ENCODE data around the gene AP3S2.
"Not testable (repeated sequence)": the region's sequence is repeated elsewhere in the genome, so short reads cannot be mapped to it uniquely, and the experiment has no call there.

Gene AP3S2

DNA sequence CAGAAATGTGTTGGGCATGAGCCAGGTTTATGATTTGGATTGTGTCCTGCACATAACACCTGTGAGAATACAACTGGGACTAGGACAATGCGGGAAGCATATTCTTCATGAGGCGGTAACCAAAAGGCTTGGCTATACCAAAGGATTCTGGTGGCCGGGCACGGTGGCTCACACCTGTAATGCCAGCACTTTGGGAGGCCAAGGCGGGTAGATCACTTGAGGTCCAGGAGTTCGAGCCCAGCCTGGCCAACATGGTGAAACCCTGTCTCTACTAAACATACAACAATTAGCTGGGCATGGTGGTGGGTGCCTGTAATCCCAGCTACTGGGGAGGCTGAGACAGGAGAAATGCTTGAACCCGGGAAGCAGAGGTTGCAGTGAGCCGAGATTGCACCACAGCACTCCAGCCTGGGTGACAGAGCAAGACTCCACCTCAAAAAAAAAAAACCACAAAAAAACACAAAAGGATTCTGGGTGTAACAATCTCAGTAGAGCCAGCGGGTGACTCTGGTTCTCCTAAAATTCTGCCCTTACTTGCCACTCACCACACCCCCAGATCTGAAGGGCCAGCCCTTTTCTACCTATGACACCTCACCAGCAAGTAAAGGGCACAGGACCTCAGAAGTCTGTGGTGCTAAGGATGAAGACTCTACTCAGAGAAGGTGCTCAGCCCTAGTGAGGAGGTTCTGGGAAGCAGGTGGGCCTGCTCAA, 59.2 kb downstream of the AP3S2 start:
- not testable (repeated sequence) for DNase-seq (ENCODE audit: low spot score)

DNA sequence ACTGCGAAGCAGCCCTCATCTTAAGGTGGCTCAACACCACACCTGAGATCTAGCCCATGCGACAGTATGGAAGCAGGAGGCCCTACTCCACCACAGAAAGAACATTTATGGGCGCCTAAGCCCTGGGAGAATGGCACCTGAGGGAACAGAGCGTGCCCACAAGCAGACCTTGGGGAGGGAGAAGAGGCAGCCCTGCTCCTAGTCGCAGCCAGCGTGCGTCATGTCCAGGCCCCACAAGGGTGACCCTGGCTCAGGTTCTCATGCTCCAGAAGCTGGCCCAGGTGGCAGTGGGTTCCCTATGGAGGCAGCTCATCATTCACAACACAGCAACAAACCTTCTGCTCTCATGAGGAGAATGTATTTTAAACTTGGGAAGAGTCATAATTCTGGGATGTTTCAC, 59.8 kb downstream of the AP3S2 start:
- no peak for DNase-seq (ENCODE audit: low spot score)

DNA sequence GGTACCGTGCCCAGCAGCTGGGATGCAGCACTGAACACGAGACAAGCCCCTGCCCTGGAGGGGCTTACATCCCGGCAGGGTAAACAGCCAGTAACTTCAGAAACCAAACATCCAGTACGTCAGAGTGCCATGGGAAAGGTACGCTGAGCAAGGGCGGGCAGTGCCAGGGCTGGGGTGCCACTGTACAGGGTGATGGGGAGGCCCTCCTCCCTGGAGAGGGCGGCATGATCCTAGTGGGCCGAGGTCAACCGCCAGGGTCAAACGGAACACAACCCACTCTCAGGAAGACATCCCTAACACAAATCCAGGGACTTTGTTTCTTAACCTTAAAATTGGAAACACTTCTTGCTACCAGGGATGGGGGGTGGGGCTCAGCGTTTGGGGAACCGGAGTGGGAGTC, 63.2 kb downstream of the AP3S2 start:
- no peak for DNase-seq (ENCODE audit: low spot score)

DNA sequence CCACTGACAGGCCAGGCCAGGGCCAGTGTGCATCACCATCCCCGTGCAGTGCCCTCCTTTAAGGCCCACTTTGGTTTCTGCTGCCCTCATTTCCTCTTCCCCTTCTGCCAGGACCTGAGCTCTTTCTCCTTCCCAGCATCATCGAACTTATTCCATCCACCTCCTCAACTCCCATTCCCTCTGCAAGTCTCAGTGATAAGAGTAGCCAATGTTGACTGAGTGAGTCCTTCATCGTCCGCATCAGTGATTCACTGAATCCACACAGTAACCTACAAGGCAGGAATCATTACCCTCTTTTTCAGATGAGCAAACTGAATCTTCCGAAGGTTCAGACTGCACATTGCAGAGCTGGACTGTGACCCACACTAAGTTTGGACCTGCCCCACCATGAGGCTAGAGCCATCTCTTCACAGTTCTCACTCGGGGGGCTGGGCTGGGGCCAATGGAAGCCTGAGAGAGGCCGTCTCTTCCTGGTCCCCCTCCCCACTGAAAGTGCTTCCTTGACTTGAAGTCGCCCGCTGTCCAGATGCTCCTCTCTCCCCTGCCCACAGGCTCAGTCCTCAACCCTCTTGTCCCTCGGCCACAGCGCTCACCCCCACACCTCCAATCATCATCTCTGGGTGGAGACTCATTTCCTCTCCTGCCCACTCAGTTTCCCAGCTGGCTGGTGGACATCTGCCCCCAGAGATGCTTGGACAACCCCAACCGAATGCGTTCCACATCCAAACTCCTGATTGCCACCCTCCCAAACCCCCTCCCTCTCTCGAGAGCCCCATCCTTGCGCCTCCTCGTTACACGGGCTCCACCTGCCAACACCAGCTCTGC, 64.0 kb downstream of the AP3S2 start:
- DNase-seq (ENCODE audit: low spot score), result no peak

DNA sequence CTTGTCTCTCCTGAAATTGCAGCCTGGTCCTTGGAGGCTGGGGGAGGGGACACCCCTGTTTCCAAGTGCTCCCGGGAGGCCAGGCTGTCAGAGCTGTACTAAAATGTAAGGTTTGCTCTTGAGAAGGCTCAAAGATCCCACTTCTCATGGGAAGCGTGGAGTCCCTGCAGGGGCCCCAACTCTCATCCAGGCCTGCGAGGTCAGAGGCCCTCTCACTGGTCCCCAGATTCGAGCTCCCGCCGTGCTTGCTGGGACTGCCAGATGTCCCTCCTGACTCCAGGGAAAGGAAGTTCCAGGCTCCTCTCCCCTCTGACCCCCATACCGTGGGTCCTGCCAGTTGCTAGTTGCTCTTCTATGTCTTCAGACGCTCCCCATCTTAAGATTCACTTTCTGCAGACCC, 64.6 kb downstream of the AP3S2 start:
- no peak for DNase-seq (ENCODE audit: low spot score)

DNA sequence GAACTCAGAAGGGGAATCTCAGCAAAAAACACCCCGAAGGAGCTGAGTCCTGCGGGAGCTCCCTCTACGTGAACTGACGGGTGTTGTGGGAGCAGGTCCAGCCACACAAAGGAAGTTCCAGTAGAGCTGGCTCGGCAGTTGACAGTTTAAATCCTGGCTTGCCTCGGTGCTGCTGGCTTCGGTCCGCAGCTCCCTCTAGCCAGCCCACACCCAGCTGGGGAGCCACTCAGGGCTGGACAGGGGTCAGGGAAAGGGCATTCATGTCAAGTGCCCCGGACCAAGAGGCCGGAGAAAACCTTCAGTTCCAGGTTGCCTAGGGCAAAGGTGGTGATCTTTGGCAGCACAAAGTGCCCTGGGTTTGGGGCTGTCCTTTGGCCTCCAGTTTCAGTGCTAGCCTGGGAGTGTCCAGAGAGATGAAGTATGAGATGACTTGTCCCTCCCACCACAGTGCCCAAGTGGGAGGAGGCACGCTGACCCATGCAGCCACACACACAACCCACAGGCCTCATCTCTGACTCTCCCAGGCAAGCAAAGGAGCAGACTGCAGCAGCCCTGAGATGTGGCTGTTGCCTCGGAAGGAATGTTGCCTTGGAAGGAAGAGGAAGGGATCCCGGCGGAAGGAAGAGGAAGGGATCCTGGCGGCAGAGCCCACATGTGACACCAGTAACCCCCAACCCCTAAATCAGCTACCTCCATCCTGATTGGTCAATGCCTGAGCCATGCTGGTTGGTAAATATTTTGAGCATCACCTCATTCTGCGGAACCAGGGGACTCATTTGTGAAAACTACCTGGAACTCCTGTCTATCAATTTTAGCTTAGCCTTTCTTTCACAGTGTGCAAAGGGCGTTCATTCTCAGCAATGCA, 65.3 kb downstream of the AP3S2 start:
- DNase-seq (ENCODE audit: low spot score), result no peak

DNA sequence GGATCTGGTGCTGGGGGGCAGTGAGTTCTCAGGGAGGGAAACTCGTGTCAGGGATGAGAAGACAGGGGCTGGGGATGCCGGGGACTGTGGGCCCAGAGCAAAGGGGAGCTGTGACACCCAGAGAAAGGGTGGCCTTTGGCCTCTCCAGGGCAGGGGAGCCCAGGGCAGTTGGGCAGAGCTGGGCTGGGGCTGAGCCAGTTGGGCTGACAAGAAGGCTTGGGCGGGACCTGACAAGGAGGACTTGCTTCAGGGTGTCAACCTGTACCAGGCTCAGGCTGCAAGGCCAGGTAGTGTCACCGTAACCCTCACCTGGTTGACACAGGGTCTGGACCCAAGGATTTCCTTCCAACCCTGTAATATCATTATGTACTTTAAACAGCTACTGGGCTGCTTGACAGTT, 66.0 kb downstream of the AP3S2 start:
- no peak for DNase-seq (ENCODE audit: low spot score)

DNA sequence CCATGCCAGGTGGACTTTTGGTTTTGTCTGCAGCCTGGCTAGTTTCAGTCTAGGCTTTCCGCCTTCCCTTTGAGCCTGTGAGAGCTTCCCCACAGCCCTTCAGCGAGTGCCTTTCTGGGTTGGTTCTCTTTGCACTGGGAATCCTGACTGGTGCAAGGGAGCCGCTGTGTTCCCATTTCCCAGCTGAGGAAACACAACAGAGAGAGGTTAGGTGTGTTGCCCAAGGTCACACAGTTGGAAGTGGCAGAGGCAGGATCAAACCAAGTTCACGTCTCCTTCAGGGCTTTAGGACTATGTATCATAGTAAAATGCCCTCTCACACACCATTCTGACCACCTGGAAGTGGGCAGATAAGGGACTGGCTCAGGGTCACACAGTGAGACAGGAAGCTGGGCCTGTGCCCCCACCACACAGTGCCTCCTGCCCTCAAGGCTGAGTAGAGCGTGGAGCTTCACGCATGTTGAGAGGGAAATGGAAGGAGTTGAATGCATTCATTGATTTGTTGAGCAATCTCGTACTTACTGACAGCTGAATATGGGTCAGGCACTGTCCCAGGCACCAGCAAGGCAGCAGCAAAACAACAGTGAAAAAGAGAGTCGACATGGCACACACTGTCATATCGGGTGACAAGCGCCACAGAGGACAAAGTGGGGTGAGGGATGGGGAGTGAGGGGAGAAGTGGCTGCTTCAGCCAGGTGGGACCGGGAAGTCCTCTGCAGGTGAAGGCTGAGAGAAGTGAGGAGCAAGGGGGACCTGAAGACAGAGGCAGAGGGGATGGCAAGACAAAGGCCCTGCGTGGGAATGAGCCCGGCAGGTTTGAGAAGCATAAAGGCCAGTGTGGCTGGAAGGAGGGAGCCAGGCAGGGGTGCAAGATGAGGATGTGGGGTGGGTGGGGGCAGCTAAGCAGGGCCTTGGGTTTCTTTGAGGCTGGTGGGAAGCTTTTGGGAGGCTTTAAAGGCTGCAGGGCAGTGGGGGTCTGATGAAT, 66.8 kb downstream of the AP3S2 start:
- DNase-seq (ENCODE audit: low spot score), result no peak

DNA sequence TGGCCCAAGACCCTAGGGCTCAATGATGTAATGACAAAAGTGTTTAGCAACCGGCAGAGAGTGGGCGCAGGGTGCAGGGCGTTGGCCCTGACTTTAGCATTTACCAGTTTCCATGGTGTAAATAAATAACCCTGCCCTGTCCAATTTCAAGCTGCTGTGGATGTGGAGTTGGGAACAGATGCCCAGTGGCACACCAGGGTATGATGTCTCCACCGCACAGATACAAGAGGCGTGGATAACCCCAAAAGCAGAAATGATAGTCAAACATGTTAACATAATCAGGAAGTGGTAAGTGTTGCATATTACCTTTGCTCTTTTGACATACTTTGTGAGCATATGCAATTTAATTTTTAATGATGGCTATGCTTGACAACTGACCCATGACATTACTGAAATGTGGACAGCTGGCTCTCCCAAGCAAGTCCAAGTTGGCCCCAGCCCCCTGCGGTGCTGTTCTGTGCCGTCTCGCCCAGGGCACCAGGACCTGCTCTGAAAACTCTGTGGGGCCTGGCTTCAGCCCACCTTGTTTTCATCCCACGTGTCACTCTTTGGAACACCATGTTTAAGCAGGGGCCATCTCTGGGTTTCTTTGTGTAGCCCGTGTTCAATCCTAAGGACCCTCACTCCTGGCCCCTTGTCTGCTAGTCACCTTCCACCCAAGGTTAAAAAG, 68.4 kb downstream of the AP3S2 start:
- no peak for DNase-seq (ENCODE audit: low spot score)

DNA sequence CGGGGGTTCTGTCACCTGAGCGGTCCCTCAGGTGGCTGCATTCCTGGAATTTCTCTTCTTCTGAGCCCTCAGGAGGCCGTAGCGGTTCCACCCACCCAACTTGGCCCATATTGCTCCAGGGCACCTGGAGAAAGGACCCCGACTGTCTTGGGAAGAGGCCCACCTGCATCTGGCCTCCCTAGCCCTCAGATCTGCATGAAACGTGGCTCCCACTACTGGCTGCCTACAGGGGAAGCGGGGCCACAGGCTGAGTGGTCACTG, 69.3 kb downstream of the AP3S2 start:
- DNase-seq (ENCODE audit: low spot score), result no peak

DNA sequence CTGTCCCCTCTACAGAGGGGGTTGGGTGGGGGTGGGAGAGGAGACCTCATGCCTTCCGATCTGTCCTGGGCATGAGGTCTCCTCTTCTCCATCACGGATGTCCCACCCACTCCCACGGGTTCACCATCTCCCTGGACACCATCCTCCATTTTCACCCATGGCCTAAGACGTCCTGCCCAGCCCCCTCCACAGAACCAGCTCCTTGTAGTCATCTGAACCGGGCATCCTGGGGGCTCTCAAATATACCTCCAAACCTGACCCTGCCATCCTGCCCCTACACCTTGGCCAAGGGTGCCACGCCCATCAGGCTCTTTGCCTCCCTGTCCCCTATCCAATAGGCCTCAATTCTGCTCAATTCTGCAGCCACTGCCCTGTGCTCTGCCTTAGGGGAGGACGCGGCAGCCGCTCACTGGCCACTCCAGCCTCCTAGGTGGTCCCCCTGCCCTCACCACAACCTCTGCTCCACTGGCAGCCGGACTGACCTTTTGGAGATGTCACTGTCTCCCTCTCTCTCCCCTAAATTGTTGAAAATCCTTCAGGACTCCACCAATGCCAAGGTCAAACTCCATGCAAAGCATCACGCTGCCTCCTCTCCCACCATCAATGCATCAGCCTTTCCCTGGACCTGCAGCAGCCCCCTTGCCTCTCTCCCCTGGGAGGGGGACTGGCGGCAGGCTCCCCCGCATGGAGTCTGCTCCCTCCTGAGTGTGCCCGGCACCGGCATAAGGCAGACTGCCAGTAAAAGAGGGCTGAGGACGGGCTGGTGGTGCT, 69.8 kb downstream of the AP3S2 start:
- DNase-seq (ENCODE audit: low spot score), result no peak

DNA sequence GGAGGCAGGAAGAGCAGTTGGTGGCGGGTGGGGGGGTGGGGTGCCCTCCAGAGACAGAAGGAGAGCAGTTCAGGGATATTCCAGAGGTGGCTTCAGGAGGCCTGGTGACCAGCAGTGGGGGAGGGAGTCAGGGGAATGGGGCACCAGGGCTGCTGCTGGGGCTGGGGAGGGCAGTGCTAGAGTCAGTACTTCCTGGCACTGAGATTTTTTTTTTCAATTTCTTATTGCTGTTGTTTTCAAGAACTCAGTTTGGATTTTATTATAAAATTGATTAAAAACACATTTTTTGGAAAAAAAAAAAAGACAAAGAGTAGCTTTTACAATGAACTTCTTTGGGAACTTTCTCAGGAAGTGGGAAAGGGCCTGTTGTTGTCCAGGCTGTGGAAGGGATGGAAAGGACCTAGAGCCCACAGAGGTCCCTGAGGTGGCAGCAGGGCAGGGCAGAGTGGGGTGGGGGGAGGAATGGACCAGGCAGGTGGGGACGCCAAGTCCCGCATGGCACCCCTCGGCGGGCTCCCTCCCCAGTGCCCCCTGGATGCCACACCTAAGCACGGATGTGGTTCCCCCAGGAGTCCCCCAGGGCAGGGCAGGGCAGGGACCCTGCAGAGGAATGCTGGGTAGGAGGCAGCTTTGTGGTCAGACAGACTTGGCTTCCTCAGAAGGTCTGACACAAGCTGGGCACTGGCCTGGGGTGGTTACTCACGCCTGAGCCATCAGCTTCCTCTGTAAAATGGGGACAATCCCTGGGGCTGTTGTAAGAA, 70.7 kb downstream of the AP3S2 start:
- no peak for DNase-seq (ENCODE audit: low spot score)

DNA sequence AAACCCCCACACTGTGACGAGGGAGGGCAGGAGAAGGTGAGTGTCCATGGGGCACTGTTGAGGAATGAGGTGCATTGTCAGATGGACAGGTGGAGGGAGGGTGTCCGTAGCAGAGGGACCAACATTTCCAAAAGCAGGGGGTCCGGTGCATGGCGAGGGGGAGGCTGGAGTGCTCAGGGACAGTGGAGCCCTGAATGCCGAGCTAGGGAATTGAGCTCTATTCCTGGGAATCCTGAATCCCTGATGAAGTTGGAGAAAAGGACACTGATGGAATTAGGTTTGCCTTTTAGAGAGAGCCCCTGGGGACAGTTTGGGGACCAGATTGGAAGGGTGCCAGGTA, 71.2 kb downstream of the AP3S2 start:
- DNase-seq (ENCODE audit: low spot score), result no peak

DNA sequence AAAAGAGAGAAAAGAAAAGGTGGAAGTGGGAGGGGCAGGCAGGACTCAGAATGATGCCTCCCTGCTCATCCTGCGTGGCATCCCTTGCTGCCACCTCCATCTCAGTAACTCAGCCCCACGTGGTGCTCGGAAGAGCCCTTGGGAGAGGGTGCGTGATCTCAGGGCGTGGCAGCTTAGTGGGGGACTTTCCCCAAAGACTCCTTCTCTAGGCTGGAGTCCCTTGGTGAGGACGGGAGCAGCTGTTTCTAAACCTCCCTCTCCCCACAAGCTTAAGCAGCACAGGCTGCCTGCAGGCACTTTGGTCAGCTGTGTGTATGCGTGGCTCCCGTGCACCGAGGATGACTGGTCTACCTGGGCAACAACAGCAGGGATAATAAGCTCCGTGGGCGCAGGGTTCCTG, 71.8 kb downstream of the AP3S2 start:
- no peak for DNase-seq (ENCODE audit: low spot score)

DNA sequence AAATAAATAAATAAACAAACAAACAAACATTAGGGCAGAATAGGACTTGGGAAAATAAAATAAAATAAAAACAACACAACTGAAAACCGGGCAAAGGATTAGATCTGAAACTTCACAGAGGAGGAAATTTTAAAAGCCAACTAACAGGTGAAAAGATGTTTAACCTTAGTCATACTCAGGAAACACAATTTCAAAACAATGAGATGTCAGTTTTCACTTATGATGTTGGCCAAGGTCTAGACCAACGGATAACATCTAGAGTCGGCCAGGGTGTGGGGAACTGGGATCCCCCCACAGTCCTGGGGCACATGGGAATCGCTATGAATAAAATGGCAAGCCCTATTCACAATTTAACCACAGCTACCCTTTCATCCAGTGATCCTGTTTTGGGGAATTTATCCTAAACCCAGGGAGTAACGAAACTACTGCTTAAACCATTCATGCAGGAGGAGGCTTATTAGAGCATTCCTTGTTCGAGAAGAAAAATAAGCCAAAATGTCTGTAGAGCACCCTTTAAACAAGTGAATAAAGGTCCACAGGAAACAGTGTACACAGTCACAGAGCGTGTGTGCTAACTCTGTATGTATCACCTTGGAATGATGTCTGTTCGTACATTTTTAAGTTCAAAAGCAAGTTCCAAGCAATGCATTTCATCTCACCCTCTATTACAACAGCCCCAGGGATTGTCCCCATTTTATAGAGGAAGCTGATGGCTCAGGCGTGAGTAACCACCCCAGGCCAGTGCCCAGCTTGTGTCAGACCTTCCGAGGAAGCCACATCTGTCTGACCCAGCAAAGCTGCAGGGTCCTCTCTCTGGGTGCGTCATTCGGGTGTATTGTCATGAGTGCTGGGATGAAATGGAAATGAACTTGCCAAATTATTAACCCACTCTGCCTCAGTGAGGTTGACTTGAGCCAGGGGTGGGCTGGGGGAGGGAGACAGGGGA, 72.9 kb downstream of the AP3S2 start:
- DNase-seq (ENCODE audit: low spot score), result no peak

DNA sequence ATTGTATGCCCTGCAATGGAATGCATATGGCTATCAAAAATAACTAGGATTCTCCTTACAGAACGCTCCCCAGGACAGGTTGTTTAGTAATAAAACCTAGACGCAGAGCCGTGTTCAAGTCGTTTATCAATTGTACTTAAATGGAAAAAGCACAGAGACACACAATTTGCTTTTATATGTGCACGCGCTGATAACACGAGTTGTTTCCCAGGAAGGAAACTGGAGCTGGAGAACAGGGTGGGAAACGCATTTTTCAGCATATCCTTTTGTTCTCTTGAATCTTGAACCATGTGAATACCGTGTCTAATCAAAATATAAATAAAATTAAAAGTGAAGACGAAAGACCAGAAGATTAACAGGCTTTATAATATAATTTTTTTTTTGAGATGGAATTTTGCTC, 75.5 kb downstream of the AP3S2 start:
- DNase-seq (ENCODE audit: low spot score), result no peak

DNA sequence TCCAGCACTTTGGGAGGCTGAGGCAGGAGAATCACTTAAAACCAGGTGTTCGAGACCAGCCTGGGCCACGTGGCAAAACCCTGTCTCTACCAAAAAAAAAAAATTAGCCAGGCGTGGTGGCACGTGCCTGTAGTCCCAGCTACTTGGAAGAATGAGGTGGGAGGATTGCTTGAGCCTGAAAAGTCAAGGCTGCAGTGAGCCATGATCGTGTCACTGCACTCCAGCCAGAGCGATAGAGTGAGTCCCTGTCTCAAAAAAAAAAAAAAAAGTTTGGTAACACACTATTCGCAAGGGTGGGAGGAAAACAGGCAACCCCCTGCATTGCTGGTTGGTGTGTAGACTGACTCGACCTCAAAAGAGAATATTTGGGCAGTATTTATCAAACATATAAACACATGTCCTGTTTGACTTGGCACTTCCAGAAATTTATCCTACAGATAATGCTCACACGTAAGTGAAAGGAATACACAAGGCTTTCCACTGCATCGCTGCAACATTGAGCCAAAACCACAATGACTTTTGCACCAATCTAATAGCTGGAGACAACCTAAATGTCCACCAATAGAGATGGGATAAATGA, 76.0 kb downstream of the AP3S2 start:
- no peak for DNase-seq (ENCODE audit: low spot score)

DNA sequence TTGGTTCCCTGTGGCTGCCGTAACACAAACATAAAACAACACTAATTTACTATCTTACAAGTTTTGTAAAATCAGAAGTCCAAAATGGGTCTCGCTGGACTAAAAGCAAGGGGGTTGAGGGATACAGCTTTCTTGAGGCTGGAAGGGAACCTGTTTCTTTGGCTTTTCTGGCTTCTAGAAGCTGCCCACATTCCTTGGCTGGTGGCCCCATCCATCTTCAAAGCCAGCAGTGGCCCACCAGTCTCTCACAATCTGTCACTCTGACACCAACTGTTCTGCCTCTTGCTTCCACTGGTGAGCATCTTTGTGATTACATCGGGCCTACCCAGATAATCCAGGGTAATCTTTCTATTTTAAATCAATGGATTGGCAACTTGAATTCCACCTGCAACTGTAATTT, 78.0 kb downstream of the AP3S2 start:
- no peak for DNase-seq (ENCODE audit: low spot score)

Data from pons (tissue), 1 donor.